ENCODE results near the gene ZNF670.
"Not testable (repeated sequence)": the region's sequence is repeated elsewhere in the genome, so short reads cannot be mapped to it uniquely, and the experiment has no call there.

ZNF670 gene

GRCh38 chr1:247078258-247079140, at the start of gene ZNF670:
Gene ZNF670, minus strand, starts transcription at chr1:247078811. Its CDS starts 215 bp downstream, at chr1:247078596.
- Histone ChIP-seq H3K4me3 (ENCODE audit: low read depth, low read length) (peak within 1 kb of the TSS; percentile 95), H3K9ac (ENCODE audit: low read depth, low read length) (peak within 1 kb of the TSS; percentile 97), H3K27me3 (ENCODE audit: control insufficient read depth, insufficient read depth, low read length) (no peaks in the 10 kb centered on the region), H3K9me3 (ENCODE audit: control insufficient read depth, insufficient read depth, low read length) (no peaks in the 10 kb centered on the region), H3K4me1 (ENCODE audit: control insufficient read depth, insufficient read depth, low read length) (no peaks in the 10 kb centered on the region), H3K36me3 (ENCODE audit: control insufficient read depth, insufficient read depth, low read length) (no peaks in the 10 kb centered on the region)

- H3K9ac ChIP-seq (ENCODE audit: low read depth, low read length); H3K4me1 ChIP-seq (ENCODE audit: control insufficient read depth, insufficient read depth, low read length); H3K27me3 ChIP-seq (ENCODE audit: control insufficient read depth, insufficient read depth, low read length); H3K9me3 ChIP-seq (ENCODE audit: control insufficient read depth, insufficient read depth, low read length): not testable (repeated sequence)
- Histone ChIP-seq H3K4me3 (ENCODE audit: low read depth, low read length) (peak overlapping the region; percentile 22), H3K36me3 (ENCODE audit: control insufficient read depth, insufficient read depth, low read length) (peaks cover 11% of the 10 kb centered on the region)
Measured at GRCh38 chr1:247127519-247128282, 49.1 kb upstream of the ZNF670 start.

GRCh38 chr1:247126601-247127000, 48.0 kb upstream of the ZNF670 start:
- not testable (repeated sequence) for H3K9me3 ChIP-seq (ENCODE audit: control insufficient read depth, insufficient read depth, low read length); H3K9ac ChIP-seq (ENCODE audit: low read depth, low read length); H3K27me3 ChIP-seq (ENCODE audit: control insufficient read depth, insufficient read depth, low read length); H3K4me3 ChIP-seq (ENCODE audit: low read depth, low read length); H3K4me1 ChIP-seq (ENCODE audit: control insufficient read depth, insufficient read depth, low read length); H3K36me3 ChIP-seq (ENCODE audit: control insufficient read depth, insufficient read depth, low read length)

DNA sequence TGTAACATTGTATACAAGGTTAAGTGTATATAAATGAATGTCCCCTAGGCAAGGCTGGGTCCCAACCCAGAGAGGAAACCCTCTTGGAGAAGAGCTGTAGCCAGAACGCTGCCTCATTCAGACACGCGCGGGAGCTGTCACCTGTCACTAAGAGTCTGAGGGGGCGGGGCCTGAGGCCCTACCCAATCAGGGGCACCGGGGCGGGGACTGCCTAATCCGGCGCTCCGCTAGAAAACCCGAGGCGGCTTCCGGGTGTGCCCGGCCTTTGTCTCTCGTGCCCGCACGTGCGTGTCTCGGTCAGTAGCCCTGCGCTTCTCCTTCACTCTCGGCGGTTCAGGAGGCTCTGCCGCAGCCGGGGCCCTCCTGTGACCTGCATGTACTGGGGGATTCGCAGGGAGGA, 47.6 kb upstream of the ZNF670 start:
- not testable (repeated sequence) for H3K36me3 ChIP-seq (ENCODE audit: control insufficient read depth, insufficient read depth, low read length); H3K9me3 ChIP-seq (ENCODE audit: control insufficient read depth, insufficient read depth, low read length); H3K4me3 ChIP-seq (ENCODE audit: low read depth, low read length); H3K9ac ChIP-seq (ENCODE audit: low read depth, low read length); H3K27me3 ChIP-seq (ENCODE audit: control insufficient read depth, insufficient read depth, low read length); H3K4me1 ChIP-seq (ENCODE audit: control insufficient read depth, insufficient read depth, low read length)

GRCh38 chr1:247121382-247121781, 42.8 kb upstream of the ZNF670 start:
- H3K4me1 ChIP-seq (ENCODE audit: control insufficient read depth, insufficient read depth, low read length) = no peaks in the 10 kb centered on the region
- no peaks in the 10 kb centered on the region for H3K36me3 ChIP-seq (ENCODE audit: control insufficient read depth, insufficient read depth, low read length)
- no peak overlapping the region for H3K9ac ChIP-seq (ENCODE audit: low read depth, low read length)
- H3K9me3 ChIP-seq (ENCODE audit: control insufficient read depth, insufficient read depth, low read length) = no peaks in the 10 kb centered on the region
- H3K27me3 ChIP-seq (ENCODE audit: control insufficient read depth, insufficient read depth, low read length) = no peaks in the 10 kb centered on the region
- H3K4me3 ChIP-seq (ENCODE audit: low read depth, low read length) = no peak overlapping the region

DNA sequence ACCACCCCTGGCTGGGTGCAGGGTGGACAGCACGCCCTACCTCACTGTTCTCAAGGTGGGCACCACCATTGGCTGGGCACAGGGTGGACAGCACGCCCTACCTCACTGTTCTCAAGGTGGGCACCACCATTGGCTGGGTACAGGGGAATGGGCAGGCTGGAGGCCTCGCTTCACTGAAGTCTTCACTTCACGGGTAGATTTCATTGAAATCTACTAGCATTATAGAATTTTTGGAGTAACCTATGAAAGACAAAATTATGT, 41.7 kb upstream of the ZNF670 start:
- not testable (repeated sequence) for H3K36me3 ChIP-seq (ENCODE audit: control insufficient read depth, insufficient read depth, low read length); H3K9ac ChIP-seq (ENCODE audit: low read depth, low read length); H3K4me1 ChIP-seq (ENCODE audit: control insufficient read depth, insufficient read depth, low read length); H3K4me3 ChIP-seq (ENCODE audit: low read depth, low read length); H3K27me3 ChIP-seq (ENCODE audit: control insufficient read depth, insufficient read depth, low read length); H3K9me3 ChIP-seq (ENCODE audit: control insufficient read depth, insufficient read depth, low read length)

DNA sequence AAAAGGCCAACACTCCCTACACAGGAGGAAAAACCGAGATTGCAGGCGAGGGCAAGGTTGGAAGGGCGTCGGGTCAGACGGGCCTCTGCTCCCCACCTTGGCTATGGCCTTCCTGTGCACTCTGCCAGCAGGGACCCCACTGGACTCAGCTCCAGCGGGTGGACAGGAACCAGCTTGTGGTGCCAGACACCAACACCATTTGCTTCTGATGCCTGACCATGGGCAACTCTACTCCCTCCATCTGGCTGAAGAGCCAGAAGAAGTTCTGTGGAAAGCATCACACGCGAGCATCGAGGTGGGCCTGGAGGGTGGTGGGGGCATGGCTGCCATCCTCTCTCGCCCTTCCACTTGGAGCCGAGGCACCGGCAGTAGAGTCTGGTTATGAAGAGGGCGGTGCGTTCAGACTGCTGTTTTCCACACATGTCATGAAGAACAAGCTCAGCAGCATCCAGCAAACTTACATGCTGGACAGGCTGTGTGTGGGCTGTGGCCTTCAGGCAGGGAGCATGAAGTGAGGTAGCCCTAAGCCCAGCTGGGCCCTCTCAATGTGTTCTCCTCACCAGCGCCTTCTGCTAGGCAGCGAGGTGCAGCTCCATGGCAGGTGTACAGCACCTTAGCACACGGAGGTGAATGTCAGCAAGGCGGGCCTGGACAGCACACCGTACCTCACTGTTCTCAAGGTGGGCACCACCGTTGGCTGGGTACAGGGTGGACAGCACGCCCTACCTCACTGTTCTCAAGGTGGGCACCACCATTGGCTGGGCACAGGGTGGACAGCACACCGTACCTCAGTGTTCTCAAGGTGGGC, 41.2 kb upstream of the ZNF670 start:
- Histone ChIP-seq H3K4me1 (ENCODE audit: control insufficient read depth, insufficient read depth, low read length) (no peaks in the 10 kb centered on the region), H3K9me3 (ENCODE audit: control insufficient read depth, insufficient read depth, low read length) (no peaks in the 10 kb centered on the region), H3K27me3 (ENCODE audit: control insufficient read depth, insufficient read depth, low read length) (no peaks in the 10 kb centered on the region), H3K9ac (ENCODE audit: low read depth, low read length) (no peak overlapping the region), H3K4me3 (ENCODE audit: low read depth, low read length) (no peak overlapping the region), H3K36me3 (ENCODE audit: control insufficient read depth, insufficient read depth, low read length) (no peaks in the 10 kb centered on the region)

DNA sequence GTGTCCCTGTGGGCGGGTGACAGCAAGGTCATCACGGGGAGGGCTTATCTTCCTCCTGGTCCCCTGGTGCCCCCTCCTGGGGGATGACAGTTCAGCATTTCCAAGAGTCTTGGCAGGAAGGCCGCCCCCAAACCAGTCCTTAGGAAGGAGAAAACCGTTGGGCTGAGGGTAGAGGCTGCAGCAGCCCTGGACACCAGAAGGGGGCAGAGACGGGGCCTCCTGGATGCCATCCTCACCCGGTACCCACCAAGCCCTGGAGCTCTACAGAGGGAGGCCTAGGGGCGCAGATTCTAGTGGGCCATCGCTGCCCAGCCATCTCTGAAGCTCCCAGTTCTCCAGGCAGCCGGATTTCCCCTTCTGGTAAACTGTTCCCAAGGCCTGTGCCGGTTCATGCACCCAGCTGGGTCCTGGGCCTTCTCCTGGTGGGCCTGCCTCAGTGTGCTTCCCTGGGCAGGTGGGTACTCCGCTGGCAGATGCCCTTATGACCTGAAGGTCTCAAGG, 40.4 kb upstream of the ZNF670 start:
- H3K4me1 ChIP-seq (ENCODE audit: control insufficient read depth, insufficient read depth, low read length) = no peaks in the 10 kb centered on the region
- no peaks in the 10 kb centered on the region for H3K9me3 ChIP-seq (ENCODE audit: control insufficient read depth, insufficient read depth, low read length)
- no peak overlapping the region for H3K4me3 ChIP-seq (ENCODE audit: low read depth, low read length)
- H3K36me3 ChIP-seq (ENCODE audit: control insufficient read depth, insufficient read depth, low read length) = no peaks in the 10 kb centered on the region
- no peak overlapping the region for H3K9ac ChIP-seq (ENCODE audit: low read depth, low read length)
- no peaks in the 10 kb centered on the region for H3K27me3 ChIP-seq (ENCODE audit: control insufficient read depth, insufficient read depth, low read length)

- Histone ChIP-seq H3K4me1 (ENCODE audit: control insufficient read depth, insufficient read depth, low read length) (peaks cover 2% of the 10 kb centered on the region), H3K9ac (ENCODE audit: low read depth, low read length) (no peak overlapping the region), H3K9me3 (ENCODE audit: control insufficient read depth, insufficient read depth, low read length) (no peaks in the 10 kb centered on the region), H3K36me3 (ENCODE audit: control insufficient read depth, insufficient read depth, low read length) (no peaks in the 10 kb centered on the region), H3K4me3 (ENCODE audit: low read depth, low read length) (no peak overlapping the region), H3K27me3 (ENCODE audit: control insufficient read depth, insufficient read depth, low read length) (peaks cover 15% of the 10 kb centered on the region)
Measured at GRCh38 chr1:247115545-247115944, 36.9 kb upstream of the ZNF670 start.

DNA sequence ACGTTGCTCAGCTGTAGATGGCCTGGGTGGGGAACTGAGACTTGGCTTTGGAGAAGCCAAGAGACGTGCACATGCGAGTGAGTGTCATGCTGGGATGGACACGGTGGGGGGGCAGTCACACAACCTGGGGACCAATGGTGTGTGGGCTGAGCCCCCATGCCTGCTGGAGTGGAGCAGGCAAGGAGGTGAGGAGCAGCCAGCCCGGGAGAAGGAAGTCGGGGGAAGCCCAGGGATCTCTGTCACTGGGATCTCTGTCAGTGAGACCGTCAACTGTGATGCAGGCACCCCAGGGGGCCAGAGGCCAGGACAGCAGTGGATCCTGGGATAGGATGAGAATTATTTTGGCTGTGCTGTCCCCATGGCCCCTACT, 36.5 kb upstream of the ZNF670 start:
- H3K36me3 ChIP-seq (ENCODE audit: control insufficient read depth, insufficient read depth, low read length) = no peaks in the 10 kb centered on the region
- peaks cover 17% of the 10 kb centered on the region for H3K27me3 ChIP-seq (ENCODE audit: control insufficient read depth, insufficient read depth, low read length)
- H3K9ac ChIP-seq (ENCODE audit: low read depth, low read length) = no peak overlapping the region
- H3K4me1 ChIP-seq (ENCODE audit: control insufficient read depth, insufficient read depth, low read length) = peaks cover 2% of the 10 kb centered on the region
- H3K4me3 ChIP-seq (ENCODE audit: low read depth, low read length) = no peak overlapping the region
- H3K9me3 ChIP-seq (ENCODE audit: control insufficient read depth, insufficient read depth, low read length) = no peaks in the 10 kb centered on the region

DNA sequence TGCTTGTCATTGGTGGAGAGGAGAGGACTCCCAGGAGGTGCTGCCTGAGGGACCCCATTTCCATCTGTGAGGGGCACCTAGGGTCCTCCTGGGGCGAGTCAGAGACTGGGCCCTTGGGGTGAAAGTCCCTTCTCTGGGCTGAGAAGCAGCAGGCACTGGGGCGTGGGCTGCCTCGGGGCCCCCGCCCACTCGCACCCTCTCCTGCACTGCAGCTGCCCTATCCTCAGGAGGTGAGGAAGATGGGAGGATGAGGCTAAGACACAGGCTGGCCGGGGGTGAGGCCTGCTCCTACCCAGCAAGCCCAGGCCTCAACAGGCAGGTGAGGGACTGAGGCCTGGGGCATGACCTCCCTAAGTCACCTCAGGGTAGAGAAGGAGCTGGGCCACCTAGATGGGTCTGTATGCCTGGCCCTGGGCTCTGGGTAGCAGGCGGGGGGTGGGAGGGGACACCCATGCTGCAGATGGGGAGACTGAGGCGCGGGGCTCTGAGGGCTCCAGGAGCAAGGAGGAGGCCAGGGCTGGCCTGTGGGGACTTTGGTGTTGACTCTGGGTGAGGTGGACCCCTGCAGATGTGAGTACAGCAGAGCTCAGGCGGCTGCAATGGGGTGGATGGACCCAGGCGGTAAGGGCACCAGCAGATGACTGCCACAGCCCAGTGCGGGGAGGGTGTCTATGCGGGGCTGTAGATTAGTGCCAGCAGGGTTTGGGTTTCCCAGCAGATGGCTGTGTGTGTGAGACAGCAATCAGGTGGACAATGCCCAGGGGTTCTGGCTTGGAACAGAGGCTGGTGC, 35.9 kb upstream of the ZNF670 start:
- no peak overlapping the region for H3K4me3 ChIP-seq (ENCODE audit: low read depth, low read length)
- peaks cover 22% of the 10 kb centered on the region for H3K27me3 ChIP-seq (ENCODE audit: control insufficient read depth, insufficient read depth, low read length)
- H3K36me3 ChIP-seq (ENCODE audit: control insufficient read depth, insufficient read depth, low read length) = no peaks in the 10 kb centered on the region
- no peaks in the 10 kb centered on the region for H3K9me3 ChIP-seq (ENCODE audit: control insufficient read depth, insufficient read depth, low read length)
- H3K4me1 ChIP-seq (ENCODE audit: control insufficient read depth, insufficient read depth, low read length) = peaks cover 2% of the 10 kb centered on the region
- no peak overlapping the region for H3K9ac ChIP-seq (ENCODE audit: low read depth, low read length)
